Measurements from ENCODE around the gene SOCS2. TPM values are rescaled to one million over a fixed set of nuclear protein-coding genes. Genes with fewer than 3 reads are reported as not detected.

Gene SOCS2
- total RNA-seq, 1 donor from 2014 or later, result 18.2 TPM

- H3K4me3 ChIP-seq (ENCODE audit: low read depth, low read length), result no peak overlapping the region
- TF ChIP-seq CTCF (conservative IDR thresholded peaks at IDR 0.05; ENCODE audit: low read depth, low read length), result no peak
- DNase-seq (ENCODE audit: low read depth), result no peak
Measured at GRCh38 chr12:93583627-93584392, 11.3 kb downstream of the SOCS2 start.

- no peak for DNase-seq (ENCODE audit: low read depth)
- no peak for TF ChIP-seq CTCF (conservative IDR thresholded peaks at IDR 0.05; ENCODE audit: low read depth, low read length)
- no peak overlapping the region for H3K4me3 ChIP-seq (ENCODE audit: low read depth, low read length)
Measured at GRCh38 chr12:93585247-93585646, 12.8 kb downstream of the SOCS2 start.

GRCh38 chr12:93587611-93588010, 15.1 kb downstream of the SOCS2 start:
- no peak for TF ChIP-seq CTCF (conservative IDR thresholded peaks at IDR 0.05; ENCODE audit: low read depth, low read length)
- no peak overlapping the region for H3K4me3 ChIP-seq (ENCODE audit: low read depth, low read length)
- DNase-seq (ENCODE audit: low read depth), result no peak

GRCh38 chr12:93589081-93589480, 16.6 kb downstream of the SOCS2 start:
- TF ChIP-seq CTCF (conservative IDR thresholded peaks at IDR 0.05; ENCODE audit: low read depth, low read length), result no peak
- DNase-seq (ENCODE audit: low read depth), result no peak
- no peak overlapping the region for H3K4me3 ChIP-seq (ENCODE audit: low read depth, low read length)

GRCh38 chr12:93591137-93591868, 18.8 kb downstream of the SOCS2 start:
- peak overlapping the region; percentile 70 for H3K4me3 ChIP-seq (ENCODE audit: low read depth, low read length)
- no peak for DNase-seq (ENCODE audit: low read depth)
- no peak for TF ChIP-seq CTCF (conservative IDR thresholded peaks at IDR 0.05; ENCODE audit: low read depth, low read length)

GRCh38 chr12:93592641-93593406, 20.3 kb downstream of the SOCS2 start:
- no peak for DNase-seq (ENCODE audit: low read depth)
- TF ChIP-seq CTCF (conservative IDR thresholded peaks at IDR 0.05; ENCODE audit: low read depth, low read length), result no peak
- no peak overlapping the region for H3K4me3 ChIP-seq (ENCODE audit: low read depth, low read length)
